Left renal pelvis (tissue), 4 donors: ENCODE measurements around the gene THADA. TPM values are rescaled to one million over a fixed set of nuclear protein-coding genes. Genes with fewer than 3 reads are reported as not detected.
"Not testable (repeated sequence)": the region's sequence is repeated elsewhere in the genome, so short reads cannot be mapped to it uniquely, and the experiment has no call there.

Experiments
- DNase-seq, 4 donors: peaks; one replicate each; pipeline ENCODE4 v3.0.0-alpha.2; 2013; ENCODE audit warnings: low read depth in 4 of 4, low spot score in 3 of 4
- polyA plus RNA-seq, 4 donors: library from polyadenylated mRNA; unstranded; fragments of 120-200 nt; gene quantifications; one replicate each; pipeline ENCODE4 v1.2.1, GENCODE V29; 2013; ENCODE audit not compliant: insufficient read length in 4 of 4

Gene THADA
- polyA plus RNA-seq, 4 donors, result 19.9 to 38.6 (median 33.6) TPM

DNA sequence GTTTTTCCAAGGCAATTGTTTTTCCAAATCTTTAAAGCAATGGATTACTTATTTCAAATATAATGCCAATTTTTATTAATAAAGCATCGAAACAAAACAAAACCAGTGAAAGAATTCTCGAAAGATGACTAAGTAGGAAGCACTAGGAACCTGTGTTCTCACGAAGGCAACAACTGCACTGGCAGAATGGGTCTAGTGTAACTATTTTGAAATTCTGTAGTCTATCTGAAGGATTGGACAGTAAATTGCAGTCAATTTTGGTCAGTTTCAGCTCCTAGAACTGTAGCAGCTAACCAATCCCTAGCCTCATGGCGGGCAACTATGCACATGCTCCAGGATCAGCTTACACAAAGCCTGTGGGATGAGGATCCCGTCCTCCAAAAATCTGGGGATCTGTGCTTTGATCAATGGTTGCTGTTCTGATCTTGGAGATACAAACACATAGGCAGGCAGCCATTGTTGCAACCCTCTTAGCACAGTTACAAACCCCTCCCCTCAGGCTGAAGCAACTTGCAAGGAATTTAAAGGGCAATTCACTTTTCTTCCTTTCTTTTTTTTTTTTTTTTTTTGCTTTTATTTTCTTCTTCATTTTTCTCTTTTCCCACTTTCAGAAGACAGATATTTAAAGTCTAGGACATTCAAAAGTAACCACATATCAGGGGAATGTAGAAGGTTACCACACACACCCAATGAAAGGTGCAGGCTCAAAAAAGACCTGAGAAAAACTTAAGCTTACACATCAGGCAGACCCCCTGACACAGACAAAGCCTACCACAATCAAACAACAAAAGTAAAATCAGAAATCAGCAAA is 147.6 kb downstream of the THADA start:
- DNase-seq, result no peak

DNA sequence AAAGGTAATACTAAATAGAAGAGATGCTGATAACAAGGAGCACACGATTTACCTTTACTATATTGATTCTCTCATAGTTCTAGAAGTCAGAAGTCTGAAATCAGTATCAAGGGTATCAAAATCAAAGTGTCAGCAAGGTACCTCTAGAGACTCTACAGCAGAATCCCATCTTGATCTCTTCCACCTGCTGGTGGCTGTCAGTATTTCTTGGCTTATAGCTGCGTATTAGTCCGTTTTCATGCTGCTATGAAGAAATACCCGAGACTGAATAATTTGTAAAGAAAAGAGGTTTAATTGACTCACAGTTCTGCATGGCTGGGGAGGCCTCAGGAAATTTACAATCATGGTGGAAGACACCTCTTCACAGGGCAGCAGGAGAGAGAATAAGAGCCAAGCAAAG is 149.1 kb downstream of the THADA start:
- DNase-seq, result not testable (repeated sequence)

DNA sequence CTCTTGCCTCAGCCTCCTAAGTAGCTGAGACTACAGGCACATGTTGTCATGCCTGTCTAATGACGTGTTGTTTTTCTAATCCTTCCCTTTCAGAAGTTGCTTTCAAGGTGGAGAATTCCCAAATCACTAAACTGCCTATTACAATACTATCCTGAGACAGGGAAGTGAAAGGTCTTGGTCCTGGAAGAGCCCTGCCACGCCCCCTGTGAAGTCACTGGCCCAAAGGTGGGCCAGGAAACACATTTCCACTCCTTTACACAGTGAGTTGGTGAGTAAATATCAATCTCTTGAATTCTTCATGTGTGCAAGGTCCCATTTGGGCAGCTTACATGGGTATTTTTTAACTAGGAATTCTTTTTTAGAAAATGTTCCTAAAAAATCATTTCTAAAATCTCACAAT is 150.1 kb downstream of the THADA start:
- DNase-seq, result no peak

DNA sequence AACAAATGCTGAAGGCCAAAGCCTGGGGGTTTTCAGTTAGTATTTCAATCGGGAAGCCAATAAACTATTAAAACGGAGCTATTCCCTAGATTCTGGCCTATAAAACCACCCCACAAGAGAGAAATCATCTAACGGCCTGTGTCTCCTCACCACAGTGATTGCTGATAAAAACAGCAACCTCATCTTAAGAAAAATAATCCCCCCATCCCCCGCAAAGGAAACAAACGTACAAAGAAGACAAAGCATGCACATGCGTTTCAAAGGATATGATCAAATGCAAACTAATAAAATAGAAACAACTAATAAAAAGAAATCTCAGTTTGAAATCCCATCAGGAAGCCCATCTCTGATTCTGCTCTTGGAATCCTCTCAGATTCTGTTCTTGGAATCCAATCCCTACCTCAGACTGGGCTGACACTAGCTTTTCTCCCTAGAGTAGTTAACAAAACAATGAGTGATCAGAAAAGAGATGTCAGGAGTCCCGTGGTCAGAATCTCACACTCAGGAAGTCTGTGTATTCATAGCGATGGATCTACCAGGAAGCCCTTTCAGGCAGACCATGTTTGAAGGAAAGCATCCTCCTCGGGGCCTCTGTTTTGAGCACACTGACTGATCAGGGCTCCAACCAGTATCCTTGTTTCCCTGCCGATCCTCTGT is 150.7 kb downstream of the THADA start:
- no peak for DNase-seq

DNA sequence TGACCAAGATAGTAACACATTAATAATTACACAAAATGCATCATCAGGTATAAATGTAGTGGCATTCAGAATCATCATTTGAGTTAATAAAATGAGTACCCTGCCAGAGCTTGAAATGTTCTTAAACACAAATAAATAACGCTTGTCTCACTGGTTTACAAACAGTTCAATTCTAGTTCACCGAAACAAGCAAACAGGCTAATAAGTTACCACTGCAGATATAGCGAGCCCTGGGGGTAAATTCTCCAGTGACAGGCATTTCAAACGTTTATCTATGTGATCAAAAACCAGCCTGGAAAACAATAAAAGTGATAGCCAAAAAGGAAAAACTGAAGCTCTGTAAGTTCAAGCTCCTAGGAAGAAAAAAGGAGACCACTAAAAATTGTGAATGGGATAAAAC is 152.6 kb downstream of the THADA start:
- DNase-seq, result no peak

DNA sequence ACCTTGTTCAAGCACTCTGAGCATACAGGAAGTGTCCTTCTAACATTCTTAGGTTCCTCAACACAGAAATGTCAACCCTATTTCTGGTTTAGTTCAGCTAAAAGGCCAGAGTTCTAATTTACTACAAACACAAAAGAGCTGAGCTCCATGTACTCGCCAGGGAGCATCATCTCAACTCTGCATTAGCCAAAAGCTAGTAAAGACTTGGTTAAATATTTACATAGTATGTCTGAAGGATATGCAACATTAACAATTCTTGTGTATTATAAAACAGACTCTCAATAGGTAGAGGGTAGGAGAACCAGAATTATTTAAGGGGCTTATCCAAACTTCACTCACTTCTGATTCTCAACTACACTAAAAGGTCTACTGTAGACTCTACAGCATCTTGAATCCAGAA is 154.6 kb downstream of the THADA start:
- no peak for DNase-seq

DNA sequence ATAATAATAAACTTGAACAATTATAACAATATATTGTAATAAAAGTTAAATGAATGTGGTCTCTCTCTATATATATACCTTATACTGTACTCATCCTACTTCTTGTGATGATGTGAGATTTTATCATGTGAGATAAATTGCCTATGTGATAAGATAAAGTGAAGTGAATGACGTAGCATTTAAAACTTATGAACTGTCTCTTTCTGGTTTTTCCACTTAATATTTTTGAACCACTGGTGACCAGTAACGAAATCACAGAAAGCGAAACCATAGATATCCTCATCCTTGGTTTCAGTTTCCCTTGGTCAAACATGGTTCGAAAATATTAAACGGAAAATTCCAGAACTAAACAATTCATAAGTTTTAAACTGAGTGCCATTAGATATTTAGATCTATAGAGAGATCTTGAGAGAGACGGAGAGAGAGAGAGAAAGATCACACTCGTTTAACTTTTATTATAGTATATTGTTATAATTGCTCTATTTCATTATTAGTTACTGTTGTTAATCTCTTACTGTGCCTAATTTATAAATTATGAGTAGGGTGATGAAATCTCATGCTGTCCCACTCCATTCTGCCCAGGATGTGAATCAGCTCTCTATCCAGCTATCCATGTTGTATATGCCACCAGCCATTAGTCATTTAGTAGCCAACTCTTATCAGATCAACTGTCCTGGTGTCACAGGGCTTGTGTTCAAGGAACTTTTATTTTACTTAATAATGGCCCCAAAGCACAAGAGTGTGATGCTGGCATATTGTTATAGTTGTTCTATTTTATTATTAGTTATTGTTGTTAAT is 156.8 kb downstream of the THADA start:
- DNase-seq, result no peak

DNA sequence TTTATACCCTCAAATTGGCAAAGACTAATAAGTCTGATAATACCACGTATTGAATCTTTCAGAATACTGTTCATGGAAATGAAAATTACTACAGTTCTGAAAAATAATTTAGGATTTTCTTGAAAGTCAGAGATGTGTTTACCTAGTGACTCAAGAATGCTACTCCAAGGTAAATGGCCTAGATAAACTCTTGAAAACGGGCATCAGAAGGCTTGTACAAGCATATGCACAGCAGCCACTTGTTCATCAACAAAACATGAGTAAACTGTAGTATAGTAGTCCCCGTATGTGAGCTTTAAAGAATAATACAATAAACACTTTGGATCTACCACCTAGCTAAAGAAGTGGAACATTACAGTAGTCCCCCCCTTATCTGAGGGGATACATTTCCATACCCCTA is 157.5 kb downstream of the THADA start:
- no peak for DNase-seq

DNA sequence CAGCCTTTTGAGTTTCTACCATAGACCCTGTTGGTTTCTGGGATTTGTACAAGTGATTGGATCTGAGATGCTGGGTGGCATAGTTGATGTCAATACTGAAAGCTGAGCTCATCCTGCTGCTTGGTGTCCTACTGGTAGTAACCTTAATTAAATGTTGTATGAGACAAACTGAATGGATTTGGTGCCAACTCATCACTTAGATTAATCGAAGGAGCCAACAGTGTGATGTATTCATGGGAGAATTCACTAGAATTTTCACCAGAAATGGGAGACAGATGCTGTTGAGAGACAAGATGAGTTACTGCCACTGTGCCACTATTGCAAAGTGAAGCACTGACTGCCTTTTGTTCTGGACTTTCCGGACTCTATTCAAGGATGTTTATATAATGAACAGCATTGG is 158.5 kb downstream of the THADA start:
- no peak for DNase-seq

DNA sequence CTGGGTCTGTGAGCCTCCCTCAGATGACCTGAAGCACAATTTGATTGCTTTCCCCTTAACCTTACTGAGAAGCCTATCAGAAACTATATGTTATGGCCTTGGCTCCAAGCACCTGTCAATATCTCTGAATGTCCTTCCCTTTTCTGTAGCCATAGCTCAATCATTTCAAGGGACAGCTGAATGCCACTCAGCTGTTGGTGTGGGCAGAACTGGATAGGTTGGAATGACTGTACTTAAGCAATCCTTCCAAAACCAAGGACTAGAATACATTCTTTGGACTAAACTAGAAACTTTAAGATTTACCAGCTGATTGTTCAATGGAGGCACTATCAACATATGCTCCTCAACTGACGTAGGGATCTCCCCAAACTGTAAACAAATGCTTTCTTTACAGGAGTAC is 159.4 kb downstream of the THADA start:
- no peak for DNase-seq

DNA sequence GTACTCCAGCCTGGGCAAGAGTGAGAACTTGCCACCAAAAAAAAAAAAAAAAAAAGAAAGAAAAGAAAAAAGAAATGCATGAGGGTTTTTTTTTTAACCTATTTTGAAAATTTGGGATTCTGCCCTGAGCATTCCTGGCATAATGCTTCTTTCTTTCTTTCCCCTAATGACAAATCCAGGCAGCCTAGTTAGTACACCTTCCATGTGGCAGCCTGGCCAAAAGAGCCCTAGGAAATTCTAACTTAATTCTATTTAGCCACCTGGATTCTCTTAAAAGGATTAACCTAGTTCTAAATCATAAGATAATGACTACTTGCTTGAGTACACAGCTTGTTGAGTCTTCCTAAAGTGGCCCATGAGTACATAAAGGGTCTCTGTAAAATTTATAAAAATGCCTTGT is 160.1 kb downstream of the THADA start:
- no peak for DNase-seq

DNA sequence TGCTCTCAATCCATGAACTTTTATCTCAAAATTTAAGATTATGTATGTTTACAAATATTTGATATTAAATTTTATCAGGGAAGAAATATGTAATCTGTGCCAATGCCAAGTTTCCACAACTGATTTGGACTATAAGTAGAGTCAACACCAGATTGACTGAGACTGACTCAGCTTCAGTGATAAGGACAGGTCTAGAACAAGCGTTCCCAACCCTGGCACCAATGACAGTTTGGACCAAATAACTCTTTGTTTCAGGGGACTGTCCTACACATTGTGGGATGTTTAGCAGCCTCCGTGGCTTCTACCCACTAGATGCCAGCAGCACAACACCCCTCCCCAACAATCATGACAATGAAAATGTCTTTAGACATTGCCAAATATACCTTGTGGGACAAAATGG is 165.3 kb downstream of the THADA start:
- DNase-seq, result no peak

DNA sequence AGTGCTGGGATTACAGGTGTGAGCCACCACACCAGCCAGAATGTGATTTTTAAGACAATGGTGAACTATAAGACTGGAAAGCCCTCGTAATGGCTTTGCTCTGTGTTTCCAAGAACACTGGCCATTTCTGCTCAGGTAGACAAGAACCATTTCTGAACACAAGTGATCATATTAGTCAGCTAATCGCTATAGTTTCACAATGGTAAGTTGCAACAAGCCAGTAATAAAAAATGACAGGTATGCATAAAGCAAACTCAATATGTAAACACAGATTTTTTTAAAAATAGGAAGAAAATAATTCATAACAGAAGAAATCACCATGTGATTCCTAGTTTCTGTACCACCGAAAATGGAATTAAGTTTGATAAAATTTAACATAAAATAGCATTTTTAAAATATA is 166.5 kb downstream of the THADA start:
- DNase-seq, result no peak

DNA sequence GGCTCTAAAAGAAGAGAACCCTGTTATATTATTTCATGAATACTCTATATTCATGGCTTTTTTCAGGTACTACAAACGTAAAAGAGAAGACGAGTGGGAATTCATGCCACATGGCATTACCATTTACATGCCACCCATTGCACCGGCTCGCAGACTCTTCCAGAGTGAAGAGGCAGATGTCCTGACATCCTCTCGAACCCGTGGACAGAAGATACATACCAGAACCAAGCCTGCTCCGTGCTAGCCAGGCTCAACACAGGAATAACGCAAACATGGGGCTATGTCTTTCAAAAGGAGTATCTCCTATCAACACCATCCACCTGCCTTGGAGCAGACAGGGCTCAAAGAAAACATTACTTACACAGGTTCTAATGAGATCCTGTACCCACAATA is 168.8 kb downstream of the THADA start:
- no peak for DNase-seq

DNA sequence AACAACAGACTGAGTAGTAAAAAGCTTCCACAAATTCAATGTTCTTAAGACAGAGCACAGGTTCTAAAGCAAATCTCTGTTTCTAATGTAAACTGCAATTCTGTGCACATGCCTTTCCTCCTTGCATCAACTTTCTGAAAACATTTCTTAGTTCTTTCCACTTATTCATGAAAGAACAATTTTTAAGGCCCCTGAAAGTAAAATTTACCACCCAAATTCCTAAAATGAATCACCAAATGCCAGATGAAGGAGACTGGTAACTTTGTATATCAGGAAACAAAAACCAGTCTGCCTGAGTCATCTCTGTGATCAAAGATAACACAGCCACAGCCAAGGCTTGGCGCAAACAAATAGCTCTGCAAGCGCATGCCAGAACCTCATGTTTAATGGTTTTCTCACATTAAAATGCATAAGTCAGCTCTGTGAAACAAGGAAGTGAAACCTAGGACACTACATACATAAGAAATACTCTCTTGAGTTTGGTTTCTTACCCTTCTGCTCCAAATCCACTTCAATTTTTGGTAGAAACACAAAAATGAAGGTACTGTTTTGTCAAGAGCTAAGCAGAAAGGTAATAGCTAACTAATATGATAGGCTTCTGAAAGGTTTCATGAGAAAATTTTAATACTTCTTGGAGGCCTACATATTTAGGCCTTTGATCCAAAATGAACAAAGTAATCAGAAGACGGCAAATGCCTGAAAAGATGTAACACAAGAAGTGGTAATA is 169.4 kb downstream of the THADA start:
- DNase-seq, result no peak

DNA sequence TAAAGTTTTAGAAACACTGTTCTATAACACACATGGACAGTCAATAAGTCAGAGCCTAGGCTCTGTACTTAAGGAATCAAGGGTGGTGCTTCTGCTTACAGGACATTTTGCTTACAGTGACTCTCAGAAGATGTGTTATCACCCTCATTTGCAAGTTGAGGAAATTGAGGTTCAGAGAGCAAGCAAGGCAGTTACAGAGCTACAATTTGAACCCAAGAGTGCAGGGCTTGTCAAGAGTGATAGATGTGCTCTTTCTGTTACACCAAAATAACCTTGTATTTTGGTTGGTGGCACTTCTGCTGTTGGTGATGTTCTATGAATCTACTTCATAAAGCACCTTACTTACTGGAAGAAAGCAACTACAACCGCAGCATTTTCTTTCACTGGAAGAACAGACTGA is 170.2 kb downstream of the THADA start:
- DNase-seq, result no peak

DNA sequence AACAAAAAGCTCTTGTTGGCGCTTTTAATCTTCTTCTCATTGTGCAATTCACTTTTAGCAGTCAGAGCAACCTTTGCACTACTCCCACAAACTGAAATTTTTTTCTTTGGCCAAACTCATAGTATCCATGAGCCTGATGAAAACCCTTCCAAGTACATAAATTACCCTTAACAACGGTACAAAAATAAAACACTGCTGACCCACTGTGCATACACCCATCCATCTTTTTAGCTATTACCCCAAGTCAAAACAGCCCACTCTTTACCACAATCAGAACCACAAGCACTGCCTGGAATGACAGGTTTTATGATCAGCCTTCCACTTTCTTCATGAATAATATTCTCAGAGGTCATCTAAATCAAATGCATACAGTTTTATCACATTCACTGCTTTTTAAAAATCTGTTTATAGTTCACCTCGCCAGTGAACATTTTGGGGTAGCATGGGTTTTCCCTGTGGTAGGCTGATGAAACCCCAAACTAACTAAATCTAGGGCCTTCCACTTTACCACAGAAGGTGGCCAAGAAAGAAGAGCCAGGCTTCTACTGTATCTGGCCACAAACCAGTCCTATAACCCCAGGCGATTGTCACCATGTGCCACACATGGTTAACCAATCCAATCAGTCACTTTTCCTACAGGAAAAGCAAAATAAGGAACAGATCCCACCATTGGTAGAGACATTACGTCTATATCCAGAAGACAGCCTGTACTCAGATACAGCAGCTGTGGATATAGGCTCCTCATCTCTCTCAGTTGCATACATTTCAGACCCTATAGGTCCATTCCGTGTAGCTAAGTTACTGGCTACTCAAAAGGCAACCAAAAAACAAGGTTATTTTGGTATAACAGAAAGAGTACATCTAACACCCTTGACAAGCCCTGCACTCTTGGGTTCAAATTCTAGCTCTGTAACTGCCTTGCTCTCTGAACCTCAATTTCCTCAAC is 171.3 kb downstream of the THADA start:
- no peak for DNase-seq

DNA sequence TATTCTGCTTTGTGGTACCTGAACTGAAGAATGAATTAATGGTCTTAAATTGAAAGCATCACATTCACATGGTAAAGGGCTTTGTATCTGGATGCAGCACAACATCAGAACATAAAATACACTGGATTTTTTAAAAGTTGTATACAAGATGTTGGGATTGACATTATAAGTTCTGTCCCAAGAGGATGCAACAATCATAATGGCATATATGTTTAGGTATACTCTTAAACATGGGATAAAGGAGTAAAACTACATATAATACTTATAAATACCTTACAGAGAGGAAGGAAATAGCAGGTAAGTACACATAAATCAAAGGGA is 171.9 kb downstream of the THADA start:
- no peak for DNase-seq

DNA sequence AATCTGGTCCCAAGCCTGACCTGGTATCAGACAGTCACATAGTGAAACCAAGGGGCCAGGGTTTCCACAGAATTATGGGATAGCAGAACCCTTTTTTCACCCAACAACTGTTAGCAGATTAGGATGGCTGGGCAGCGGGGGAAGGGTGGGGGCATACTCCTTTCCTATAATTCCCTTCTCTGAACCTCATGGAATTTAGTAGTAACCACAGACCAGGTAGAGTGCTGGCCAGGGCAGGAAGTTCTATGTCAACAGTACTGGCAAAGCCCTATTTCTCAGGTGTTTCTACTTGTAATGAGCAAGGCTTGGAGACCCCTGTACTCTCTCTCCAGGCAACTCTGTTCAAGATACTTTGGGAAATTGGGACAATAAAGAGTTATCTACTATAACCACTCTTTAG is 174.6 kb downstream of the THADA start:
- DNase-seq, result no peak

DNA sequence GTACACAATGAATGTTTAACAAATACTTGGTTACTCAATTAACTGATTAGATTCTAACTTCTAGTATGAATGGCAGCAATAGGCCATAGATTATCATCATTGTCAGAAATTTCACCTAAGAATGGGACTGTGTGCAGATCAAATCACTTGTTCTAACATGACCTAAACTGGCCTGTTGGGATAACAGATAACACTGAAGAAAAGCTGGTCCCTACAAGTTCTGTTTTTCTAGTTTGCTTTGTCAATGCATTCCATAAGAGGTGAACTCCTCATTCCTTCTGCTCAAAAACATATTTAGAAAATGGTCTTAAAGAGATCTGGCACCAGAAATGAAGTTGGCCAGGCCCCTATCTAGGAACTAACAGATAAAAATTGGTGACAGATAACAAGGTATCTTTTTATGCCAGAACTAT is 175.4 kb downstream of the THADA start:
- DNase-seq, result no peak
